Measurements from ENCODE around the gene SLCO3A1.
"Not testable (repeated sequence)": the region's sequence is repeated elsewhere in the genome, so short reads cannot be mapped to it uniquely, and the experiment has no call there.

The SLCO3A1 gene

DNA sequence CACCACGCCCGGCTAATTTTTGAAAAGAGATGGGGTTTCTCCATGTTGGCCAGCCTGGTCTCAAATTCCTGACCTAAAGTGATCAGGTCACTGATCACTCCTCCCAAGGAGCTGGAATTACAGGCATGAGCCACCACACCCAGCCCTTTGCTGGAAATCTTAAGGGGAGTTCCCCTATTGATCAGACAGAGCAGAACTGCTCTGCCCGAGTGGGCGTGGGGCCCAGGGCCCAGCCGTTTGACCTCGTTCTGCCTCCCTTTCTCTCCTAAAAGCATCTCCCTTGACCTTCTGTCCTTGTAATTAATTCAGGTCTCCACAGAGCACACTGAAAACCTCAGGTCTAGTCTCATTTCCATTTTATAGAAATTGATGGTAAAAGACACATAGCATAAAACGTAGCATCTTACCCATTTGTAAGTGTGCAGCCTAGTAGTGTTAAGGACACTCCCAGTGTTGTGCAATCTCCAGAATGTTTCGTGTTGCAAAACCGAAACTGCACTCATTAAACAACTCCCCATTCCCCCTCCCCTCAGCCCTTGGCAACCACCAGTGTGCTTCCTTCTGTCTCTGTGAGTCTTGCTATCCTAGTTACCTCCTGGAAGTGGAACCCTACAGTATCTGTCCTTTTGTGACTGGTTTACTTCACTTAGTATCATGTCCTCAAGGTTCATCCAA is 89.3 kb downstream of the SLCO3A1 start:
- DNase-seq = no peak

DNA sequence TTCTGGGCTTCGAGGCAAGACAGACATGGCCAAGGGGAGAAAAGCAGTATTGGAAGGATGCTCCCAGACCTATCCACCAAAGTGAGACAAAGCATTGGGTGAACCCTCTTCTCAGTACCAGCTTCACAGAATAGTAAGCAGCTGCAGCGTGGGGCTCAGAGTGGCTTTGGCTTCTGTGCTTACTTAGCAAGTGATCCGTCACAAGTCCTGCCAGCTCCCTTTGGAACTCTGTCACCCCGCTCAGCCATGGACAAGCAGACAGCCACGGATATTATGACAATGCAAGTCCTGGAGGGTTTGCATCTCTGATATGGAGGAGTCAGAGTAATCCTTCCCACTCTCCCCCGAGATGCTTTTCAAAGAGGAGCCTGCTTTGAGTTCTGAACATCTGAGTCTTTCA is 90.8 kb downstream of the SLCO3A1 start:
- no peak for DNase-seq

DNA sequence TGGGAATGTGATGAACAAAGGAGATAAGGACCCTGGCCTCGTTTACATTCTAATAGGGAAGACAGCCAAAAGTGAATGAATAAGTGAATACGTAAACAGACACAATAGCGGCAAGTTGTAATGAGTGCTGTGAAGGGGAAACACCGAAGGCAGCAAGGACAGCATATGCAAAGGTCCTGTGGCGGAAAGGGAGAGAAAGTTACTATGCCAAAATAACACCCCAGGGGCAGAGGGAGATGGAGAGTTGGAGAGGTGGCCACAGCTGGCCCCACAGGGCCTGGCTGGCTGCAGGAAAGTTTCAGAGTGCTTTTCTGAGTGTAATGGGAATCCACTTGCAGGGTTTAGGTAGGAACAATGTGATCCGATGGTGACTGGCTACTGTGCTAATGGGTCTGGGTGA is 91.9 kb downstream of the SLCO3A1 start:
- DNase-seq = no peak

DNA sequence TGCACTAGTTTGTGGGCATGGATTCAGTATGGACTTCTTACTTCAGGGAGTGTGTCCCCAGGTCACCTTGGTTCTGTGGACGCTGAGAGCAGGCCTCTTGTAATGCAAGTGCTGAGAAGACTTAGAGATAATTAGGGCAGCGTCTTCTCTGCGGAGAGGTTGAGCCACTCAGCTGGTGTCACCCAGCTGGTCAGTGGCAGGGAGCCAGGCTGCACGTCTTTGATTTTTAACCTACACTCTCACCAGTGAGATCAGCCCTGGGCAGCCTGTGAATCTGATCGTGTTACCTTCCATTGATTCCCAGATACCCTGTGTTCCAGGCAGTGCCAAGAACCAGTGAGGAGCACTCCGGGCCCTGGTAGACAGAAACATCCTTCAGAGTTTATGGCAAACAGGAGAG is 92.6 kb downstream of the SLCO3A1 start:
- no peak for DNase-seq

DNA sequence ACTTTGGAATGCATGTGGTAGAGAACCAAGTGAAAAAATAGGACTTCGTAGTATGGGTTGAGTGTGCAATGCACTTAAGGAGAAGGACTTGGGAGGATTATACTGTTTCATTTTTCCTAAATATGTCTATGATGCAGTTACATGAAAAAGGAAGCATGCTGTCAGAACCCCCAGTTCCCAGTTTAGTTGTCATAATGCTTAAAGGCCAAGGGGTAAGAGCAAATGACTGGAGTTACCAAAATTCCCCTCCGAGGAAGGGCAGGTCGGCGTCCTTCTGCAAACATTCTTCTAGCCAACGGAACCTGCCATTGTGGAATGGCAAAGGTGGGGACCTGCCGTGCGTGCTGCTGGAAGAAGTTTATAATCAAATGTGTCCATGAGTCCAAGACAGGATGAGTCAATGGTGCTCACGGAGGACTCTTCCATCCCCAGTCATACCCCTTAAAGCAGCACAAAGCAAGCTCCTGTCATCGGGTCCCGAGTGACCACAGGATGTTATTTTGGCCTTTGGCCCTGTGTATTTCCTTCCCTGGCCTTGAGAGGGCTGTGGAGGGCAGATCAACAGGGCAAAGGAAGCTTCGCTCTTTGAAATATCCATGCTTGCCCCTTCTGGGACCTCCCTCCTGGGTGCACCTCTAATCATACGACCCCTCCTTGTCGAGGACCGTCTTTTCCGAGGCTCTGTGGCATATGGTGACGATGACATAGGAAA is 93.2 kb downstream of the SLCO3A1 start:
- DNase-seq = no peak

DNA sequence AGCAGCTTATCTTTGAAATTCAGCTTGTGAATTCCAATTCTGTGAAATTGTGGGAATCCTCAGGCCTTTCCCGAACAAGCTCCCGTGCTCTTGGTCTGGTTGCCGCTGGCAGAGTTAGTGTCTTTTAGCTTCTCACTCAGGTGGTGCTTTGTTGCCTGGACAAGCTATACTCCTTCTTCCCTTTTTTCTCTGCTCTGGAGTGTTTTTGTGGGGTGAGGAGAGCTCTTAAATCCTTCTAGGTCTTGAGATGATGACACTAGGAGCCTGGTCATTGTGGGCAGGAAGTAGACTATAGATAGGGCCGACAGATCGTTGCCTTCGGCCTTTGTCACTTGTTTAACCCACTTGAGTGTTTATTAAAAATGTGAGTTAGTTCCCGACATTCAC is 93.8 kb downstream of the SLCO3A1 start:
- DNase-seq = no peak

DNA sequence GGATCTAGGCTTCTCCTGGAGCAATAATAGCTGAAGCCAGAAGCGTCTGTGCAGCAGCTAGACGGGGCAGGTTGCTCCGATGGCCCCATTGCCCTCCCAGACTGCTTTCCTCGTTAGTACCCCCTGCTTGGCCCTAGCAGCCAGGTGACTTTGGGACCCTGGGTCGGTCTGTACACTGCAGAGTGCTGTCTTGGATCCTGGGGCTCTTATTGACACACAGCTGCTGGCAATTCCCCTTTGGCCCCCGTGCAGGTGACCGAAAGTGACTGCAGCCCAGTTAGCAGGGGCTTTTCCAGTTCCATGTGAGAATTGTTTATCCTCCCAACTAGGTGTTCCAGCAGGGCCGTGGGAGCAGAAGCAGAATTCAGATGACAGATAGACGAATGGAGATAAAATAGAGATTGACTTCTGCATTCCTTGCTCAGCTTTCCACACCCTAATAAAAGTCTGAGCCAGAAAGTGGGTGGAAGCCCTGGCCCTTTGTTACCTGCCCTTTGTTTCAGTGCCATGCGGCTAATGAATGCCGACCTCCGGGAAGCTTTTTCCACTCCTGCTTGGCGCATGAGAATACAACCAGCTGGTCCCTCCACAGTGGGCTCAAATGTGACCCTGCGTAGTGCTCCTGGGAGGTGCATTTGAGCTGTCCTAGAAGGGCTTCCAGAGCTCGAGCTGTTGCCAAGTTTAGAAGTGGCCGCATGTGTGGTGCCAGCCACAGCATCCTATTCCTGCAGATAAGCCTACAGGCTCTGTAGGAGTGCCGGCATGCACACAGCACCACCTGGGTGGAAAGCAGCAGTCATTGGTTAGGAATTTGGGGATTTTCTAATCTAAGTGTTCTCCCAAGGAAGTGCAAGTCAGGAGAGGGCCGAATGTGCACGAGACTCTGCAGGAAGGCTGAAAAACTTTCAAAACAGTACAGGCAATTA is 94.4 kb downstream of the SLCO3A1 start:
- DNase-seq = no peak

DNA sequence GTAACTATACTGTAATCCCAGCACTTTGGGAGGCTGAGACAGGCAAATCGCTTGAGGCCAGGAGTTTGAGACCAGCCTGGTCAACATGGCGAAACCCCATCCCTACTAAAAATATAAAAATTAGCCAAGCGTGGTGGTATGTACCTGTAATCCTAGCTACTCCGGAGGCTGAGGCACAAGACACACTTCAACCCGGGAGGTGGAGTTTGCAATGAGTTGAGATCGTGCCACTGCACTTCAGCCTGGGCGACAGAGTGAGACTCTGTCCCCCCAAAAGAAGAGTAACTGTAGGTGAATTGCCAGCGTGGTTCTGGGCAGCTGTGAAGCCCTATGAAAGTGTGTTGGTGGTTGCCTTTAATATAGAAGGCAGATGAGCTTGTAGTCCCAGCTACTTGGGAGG is 95.9 kb downstream of the SLCO3A1 start:
- no peak for DNase-seq

DNA sequence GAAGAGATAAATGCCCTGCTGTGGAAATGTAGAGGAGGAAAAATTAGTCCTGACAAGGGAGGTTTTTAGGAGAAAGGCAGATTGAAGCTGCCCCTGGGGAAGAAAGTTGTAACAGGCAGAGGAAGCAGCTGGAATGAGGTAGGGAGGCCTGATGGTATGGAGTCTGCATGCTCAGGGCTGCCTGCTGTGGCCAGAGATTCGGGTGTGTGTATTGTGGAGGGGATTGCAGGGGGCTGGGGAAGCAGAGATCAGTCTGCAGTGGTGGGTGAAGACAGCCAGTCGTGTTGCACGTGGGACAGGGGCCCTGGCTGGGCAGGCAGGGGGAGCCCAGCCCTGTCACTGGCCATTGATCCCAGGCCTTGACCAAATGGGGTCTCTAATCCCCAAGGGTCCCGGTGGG is 96.5 kb downstream of the SLCO3A1 start:
- DNase-seq = no peak

DNA sequence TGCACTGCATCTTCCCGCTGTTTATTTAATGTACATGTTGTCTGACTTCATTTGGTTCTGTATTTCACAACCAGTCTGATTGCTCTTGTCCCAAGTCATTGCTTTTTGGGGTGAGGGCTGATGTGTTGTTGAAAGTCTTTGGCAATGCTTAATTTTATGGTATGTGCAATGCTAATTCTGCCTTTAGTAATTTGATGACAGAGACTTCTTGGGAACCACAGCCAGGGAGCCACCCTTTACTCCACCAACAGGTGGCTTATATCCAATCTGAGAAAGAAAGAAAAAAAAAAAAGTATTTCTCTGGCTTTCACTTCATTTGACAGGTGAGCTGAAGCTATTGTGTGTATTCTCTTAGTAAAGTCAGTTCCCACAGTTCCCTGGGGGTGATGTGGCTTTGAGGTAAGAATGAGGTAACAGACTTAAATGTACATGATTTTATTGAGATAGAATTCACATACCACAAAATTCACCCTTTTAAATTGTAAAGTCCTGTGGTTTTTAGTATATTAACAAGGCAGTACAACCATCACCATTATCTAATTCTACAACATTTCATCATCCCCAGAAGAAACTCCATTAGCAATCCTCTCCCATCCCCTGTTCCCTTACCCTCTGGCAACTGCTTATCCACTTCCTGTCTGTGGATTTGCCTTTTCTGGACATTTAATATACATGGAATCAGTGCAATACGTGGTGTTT is 97.3 kb downstream of the SLCO3A1 start:
- DNase-seq = no peak

DNA sequence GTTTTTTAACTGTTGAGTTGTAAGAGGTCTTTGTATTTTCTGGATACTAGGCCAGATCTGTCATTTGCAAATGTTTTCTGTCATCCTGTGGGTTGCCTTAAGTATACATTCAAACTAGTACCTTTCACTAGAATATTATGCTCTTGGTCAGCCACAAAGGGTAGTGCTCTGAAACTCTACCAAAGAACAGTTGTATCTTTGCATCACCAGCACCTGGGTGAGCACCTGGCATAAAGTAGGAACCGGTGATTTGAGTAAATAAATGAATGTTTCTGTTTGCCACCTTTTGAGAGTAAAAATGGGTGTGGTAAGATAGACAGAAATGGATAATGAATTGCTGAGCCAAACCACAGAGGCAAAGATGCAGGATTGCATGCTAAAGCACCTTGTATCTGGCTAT is 98.7 kb downstream of the SLCO3A1 start:
- DNase-seq = no peak

DNA sequence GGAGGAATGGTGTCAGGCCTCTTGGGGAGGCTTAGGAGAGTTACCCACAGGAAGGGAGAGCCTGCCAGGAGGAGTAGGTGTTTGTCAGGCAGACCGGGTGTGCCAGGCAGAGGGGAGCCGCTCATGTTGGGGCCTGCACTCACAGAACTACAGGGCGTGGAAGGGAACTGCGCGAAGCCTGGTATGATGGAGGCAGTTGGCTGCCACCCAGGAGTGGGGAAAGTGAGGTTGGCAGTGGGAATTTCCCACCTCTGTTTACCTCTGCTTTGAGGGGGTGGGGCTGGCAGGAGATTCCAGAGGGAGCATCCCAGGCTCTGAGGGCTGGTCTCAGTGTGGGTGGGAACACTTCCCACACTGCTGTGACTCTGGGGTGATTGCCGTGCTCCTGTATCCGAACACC is 99.9 kb downstream of the SLCO3A1 start:
- no peak for DNase-seq

DNA sequence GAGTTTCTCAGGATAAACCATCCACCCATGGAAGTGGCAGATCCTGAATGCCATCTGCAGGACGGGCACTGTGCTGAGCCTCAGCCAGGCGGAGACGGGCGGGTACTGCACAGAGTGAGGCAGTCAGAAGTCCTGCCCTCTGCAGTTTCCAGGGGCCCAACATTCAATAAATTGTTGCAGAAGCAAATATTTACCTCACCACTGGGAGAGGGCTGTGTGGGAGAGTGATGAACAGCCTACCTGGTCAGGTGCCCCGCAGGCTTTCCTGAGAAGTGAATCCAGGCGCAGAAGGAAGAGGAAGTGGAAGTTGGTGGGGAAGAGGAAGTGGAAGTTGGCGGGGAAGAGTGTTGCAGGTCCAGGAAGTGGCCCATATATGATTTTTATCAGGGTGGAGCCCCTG is 100.8 kb downstream of the SLCO3A1 start:
- no peak for DNase-seq

DNA sequence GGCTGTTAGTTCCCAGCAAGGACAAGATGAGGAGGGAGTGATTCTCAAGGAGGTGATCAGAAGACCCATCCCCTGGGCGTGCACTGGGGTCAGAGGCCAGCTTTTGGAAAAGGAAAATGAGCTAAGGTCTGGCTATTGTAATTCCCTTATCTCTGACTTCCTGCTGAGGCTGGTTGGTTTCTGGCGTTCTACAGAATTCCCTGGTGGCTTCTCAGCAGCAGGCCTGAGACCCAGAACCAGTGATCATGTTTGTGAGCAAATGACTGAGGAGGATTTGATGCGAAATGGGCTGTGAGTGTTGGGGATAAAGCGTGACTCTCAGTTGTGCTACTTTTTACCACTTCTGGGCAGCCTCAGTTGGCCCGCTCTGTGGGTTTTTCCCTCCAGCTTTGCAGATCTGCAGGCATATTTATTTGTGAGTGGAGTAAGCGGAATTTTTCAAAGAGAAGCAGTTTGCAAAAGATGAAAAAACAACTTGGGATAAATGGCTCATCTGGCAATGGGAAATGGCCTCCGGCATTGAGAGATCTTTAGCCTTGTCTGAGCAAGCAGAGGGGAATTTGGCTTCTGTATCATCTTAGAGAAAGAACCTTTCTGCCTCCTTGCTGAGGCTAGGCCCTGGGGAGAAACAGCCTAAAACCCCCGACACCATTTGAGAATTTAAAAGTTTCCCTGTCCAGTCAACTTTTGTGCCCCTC is 102.7 kb downstream of the SLCO3A1 start:
- no peak for DNase-seq

DNA sequence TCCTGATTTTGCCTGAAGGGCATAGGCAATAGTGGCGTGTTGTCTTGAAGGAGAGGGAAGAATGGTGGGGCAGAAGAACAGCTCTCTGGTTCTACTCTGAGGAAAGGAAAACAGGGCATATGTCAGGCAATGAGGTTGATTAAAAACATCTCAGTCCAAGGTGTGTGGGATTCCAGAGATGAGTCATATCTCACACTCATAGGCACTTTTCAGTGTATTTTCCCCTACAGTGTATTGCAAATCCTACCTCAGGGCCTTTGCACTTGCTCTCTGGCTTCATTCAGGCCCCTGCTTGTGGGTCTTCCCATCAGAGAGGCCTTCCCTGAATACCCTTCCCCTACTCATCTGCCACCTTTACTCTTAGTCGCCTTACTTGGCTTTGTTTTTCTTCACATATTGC is 107.8 kb downstream of the SLCO3A1 start:
- DNase-seq = no peak

DNA sequence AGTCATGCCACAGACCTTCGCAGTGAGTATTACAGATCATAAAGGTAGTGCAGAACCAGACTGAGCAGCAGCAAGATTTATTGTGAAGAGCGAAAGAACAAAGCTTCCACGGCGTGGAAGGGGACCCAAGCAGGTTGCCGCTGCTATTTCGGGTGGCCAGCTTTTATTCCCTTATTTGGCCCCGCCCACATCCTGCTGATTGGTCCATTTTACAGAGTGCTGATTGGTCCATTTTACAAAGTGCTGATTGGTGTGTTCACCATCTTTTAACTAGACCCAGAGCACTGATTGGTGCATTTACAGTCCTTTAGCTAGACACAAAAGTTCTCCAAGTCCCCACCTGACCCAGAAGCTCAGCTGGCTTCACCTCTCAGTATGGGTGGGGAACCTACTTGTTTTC is 110.2 kb downstream of the SLCO3A1 start:
- not testable (repeated sequence) for DNase-seq

DNA sequence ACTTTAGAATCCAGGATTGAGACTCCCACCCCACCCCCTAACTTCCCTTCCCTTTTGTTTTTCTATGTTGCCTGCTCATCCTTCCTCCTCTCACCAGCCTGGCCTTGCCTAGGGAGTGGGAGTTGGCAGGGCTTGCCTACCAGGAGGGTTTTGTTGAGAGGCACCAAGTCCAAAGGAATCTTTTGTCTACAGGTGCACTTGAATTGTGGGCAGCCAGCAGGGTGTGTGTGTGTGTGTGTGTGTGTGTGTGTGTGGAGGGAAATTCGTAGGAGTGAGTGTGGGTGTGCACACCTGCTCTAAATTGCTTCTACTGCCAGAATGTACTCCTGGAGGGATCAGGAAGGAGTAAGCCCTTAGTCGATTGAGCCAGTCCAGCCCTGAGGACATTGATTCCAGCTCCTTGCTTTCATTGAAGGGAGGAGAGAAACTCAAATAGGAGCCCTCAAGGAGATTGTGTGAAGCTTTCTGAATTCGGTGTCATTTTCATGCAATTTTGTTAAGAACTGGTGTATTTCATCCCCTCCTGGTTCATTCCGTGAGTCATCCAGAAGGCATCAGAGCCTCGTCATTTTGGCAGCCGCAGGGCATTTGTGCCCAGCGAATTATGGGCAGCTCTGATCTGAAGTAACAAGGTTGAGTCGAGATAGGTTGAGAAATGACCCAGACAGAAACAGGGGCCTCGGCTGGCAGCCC is 112.1 kb downstream of the SLCO3A1 start:
- no peak for DNase-seq

DNA sequence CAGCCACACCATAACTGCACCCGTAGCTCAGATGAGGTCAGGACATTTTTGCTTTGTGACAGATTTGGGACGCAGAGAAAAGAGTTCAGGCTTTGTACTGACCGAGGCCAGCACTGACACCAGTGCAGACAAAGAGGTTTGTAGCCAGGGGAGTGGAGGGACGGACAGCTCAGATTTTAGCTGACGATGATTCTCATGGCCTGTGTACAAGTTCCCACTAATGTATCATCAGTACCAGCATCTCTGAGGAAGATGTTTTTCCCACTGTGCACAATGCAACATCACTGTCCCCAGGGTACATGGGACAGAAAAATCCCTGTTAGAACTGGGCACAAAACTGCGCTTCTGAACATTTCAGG is 112.7 kb downstream of the SLCO3A1 start:
- no peak for DNase-seq

DNA sequence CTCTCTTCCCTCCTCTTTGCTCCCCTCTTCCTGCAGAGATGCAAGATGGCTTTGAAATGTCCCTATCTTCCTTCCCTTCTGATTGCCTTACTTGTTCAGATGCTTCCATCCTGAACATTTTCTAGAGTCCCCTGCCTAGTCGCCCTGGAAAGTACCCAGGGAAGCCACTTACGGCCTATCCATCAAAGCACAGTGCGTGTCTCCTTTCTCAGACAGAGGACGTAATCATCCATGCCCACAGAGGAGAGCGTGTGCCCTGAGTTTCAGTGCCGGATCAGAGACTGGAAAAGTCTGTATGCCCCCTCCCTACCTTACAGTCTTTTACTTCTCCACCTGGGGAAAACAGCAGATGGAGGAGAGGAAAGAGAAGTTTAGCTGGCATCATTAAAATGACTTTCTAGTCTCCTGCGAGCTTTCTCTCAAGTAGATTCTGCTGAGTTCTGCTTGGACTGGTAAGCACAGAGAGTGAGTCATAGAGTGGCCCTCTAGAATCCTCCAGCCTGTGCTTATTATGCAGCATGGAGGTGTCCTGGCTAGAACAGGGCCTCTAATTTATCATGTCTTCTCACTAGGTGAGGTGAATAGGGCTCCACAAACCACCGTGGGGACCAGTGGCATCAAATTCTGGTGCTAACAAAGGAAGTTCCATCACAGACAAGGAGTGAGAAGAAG is 114.6 kb downstream of the SLCO3A1 start:
- no peak for DNase-seq

DNA sequence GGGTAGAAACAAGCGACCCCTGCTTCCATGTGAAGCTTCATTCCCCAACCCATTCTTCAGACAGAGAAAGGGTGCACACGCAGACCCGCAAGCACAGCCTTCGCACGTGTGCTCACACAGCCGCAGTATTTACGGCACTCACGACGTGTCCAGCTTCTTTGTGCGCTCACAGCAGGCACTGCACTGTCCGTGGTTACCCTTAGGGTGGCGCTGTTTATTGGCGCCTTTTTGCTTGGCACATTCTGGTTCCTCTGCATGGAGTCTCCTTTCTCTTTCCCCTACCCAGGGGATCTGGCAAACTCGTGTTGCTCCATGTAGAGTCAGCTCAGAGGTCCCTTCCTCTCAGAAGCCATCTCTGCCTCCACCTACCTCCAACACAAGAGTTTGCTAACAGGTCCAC is 115.1 kb downstream of the SLCO3A1 start:
- DNase-seq = no peak

DNA sequence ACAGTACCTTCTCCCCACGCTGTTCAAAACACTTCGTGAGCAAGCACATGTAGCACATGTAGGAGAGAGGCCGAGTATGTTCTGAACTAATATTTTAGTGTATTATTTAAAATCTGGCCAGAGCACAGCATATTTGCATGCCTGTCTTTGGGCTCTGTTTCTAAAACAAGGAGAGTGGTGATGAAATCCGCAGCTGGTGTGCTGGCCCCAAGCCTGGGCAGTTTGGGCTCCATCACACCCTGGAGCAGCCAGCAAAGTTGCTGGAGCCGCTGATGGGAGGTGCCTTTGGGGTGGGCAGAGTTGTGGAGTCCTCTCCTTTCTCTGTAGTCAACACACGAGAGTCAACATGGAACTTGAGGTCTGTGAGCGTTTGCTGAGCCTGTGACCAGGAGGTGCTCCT is 116.6 kb downstream of the SLCO3A1 start:
- no peak for DNase-seq
